Nephron progenitor cell (in vitro differentiated cells): ENCODE results near the gene TNFAIP8L1.

ENCODE experiments used
- DNase-seq: peaks from one replicate; pipeline ENCODE4 v3.0.0; 2021
- H3K27ac Mint-ChIP-seq: 2 replicates; pipeline ENCODE4 v1.8.0; 2021; ENCODE audit warnings: mild to moderate bottlenecking, moderate library complexity, mixed read lengths
- H3K27me3 Mint-ChIP-seq: 2 replicates; pipeline ENCODE4 v1.8.0; 2021; ENCODE audit warnings: mild to moderate bottlenecking, low read depth, mixed read lengths; ENCODE audit not compliant: poor library complexity
- H3K36me3 Mint-ChIP-seq: 2 replicates; pipeline ENCODE4 v1.8.0; 2021; ENCODE audit warnings: low read depth, mixed read lengths
- H3K4me1 Mint-ChIP-seq: 2 replicates; pipeline ENCODE4 v1.8.0; 2021; ENCODE audit warnings: mixed read lengths
- H3K4me3 Mint-ChIP-seq: 2 replicates; pipeline ENCODE4 v1.8.0; 2021; ENCODE audit warnings: mild to moderate bottlenecking, moderate library complexity, mixed read lengths
- H3K9me3 Mint-ChIP-seq: 2 replicates; pipeline ENCODE4 v1.8.0; 2021; ENCODE audit warnings: mild to moderate bottlenecking, moderate library complexity, mixed read lengths
- TF ChIP-seq, protein P1 (sequence below): fragments of 200-600 bp; sonication (generic); IDR thresholded peaks from 2 replicates; pipeline ENCODE4 v1.5.0; 2021; ENCODE audit warnings: antibody characterized with exemption

Gene TNFAIP8L1

DNA sequence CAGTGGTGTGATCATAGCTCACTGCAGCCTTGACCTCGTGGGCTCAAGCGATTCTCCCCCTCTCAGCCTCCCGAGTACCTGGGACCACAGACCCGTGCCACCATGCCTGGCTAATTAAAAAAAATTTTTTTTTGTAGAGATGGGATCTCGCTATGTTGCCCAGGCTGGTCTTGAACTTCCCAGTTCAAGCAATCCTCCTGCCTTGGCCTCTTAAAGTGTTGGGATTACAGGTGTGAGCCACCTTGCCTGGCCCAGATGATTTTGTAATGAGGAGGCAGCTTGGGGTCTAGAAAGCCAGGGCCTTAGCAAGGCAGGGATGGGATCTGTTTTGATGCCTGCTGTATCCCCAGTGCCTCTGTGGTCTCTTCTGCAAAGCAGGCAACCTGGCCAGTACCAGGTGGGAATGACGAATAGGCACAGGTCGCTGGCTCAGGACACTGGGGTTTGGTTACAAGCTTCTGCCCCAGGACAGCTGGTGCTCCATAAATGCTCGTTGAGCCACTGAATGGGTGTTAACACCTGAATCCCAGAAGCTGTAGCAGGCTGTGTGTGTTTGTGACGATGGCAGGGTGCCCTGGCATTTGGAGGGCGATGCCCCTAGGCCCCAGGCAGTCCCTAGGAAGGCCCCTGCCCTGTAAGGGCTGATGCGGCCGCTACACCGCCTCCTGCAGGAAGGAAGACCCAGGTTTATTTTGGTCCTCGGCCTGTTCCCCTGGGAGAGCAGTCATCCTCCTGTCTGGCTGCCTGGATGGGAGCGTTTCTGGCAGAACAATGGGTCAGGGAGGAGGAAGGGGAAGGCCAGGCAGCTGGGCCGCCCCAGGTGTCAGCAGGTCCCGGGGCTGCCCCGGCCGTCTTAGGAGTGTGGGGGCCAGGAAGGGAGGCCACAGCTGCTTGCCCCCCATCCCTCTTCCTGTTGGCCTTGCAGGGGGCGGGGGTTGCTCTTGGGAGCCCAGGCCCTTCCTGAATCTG, 8.6 kb downstream of the TNFAIP8L1 start:
- Mint-ChIP-seq H3K36me3 (no peaks in the 10 kb centered on the region), H3K4me1 (no peaks in the 10 kb centered on the region), H3K27me3 (peaks cover 8% of the 10 kb centered on the region), H3K27ac (no peak overlapping the region), H3K4me3 (no peak overlapping the region), H3K9me3 (no peaks in the 10 kb centered on the region)
- no peak for DNase-seq
- TF ChIP-seq, protein P1, sequence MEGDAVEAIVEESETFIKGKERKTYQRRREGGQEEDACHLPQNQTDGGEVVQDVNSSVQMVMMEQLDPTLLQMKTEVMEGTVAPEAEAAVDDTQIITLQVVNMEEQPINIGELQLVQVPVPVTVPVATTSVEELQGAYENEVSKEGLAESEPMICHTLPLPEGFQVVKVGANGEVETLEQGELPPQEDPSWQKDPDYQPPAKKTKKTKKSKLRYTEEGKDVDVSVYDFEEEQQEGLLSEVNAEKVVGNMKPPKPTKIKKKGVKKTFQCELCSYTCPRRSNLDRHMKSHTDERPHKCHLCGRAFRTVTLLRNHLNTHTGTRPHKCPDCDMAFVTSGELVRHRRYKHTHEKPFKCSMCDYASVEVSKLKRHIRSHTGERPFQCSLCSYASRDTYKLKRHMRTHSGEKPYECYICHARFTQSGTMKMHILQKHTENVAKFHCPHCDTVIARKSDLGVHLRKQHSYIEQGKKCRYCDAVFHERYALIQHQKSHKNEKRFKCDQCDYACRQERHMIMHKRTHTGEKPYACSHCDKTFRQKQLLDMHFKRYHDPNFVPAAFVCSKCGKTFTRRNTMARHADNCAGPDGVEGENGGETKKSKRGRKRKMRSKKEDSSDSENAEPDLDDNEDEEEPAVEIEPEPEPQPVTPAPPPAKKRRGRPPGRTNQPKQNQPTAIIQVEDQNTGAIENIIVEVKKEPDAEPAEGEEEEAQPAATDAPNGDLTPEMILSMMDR, result no peak

DNA sequence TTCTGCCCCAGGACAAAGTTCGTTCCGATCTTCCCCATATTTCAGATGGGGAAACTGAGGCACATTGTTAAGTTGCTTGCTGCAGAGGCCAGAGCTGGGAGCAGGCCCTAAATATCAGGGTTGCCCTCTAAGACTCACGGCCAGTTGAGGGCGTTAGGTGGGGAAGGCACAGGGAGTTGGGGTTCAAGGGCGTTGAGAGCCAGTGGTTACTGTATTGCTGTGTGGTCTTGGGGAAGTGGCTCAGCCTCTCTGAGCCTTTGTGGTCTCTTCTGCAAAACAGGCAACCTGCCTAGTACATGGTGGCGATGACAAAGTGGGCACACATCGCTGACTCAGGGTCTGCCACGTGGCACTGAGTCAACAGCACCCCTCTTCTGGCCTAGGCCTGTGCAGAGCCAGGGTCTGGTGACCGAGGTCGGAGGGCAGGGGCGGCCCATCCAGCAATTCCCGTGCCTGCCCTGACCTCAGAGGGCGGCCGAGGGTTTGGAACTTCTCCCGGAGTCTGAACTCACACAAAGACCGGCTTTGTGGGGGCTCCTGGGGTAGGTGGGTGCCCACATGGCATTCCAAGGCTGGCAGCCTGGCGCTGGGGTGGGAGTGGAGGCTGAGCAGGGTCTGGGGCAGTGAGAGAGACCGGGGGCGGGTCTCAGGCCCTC, 10.2 kb downstream of the TNFAIP8L1 start:
- H3K36me3 Mint-ChIP-seq, result peaks cover 2% of the 10 kb centered on the region
- H3K4me1 Mint-ChIP-seq, result peaks cover 3% of the 10 kb centered on the region

DNA sequence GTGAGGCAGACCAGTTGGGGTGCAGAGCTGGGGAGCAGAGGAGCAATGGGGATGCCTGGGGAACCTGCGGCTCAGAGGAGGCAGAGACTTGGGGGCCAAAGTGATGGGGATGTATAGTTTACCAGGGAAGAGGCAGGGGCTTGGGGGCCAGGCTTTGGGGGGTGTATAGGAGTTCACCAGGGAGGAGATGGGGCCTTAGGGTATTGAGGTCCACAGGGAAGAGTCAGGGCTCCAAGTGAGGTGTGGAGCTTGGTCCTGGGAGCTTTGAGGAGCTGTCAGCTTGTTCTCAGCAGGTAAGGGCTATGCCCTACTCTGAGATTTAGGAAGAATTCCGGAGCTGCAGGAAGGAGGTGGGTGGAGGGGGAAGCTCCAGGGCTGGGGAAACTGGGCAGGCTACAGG, 10.8 kb downstream of the TNFAIP8L1 start:
- H3K36me3 Mint-ChIP-seq, result peaks cover 9% of the 10 kb centered on the region
- TF ChIP-seq, protein P1, result no peak
- no peak overlapping the region for H3K27ac Mint-ChIP-seq
- no peak overlapping the region for H3K4me3 Mint-ChIP-seq
- no peak for DNase-seq
- H3K4me1 Mint-ChIP-seq, result peaks cover 5% of the 10 kb centered on the region
- H3K9me3 Mint-ChIP-seq, result no peaks in the 10 kb centered on the region
- peaks cover 10% of the 10 kb centered on the region for H3K27me3 Mint-ChIP-seq

More for the DNA sequence above, 10.2 kb downstream of the TNFAIP8L1 start:
- Mint-ChIP-seq H3K4me3 (no peak overlapping the region), H3K27me3 (peaks cover 8% of the 10 kb centered on the region), H3K9me3 (no peaks in the 10 kb centered on the region), H3K27ac (no peak overlapping the region)
- DNase-seq, result no peak
- TF ChIP-seq, protein P1, result no peak

DNA sequence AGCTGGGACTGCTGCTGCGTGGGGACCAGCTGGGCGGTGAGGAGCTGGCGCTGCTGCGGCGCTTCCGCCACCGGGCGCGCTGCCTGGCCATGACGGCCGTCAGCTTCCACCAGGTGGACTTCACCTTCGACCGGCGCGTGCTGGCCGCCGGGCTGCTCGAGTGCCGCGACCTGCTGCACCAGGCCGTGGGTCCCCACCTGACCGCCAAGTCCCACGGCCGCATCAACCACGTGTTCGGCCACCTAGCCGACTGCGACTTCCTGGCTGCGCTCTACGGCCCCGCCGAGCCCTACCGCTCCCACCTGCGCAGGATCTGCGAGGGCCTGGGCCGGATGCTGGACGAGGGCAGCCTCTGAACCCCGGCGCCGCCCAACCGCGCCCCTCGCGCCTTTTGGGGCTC, 12.8 kb downstream of the TNFAIP8L1 start:
- DNase-seq, result no peak
- Mint-ChIP-seq H3K4me1 (peaks cover 5% of the 10 kb centered on the region), H3K36me3 (peaks cover 12% of the 10 kb centered on the region), H3K9me3 (no peaks in the 10 kb centered on the region), H3K4me3 (no peak overlapping the region), H3K27me3 (peaks cover 6% of the 10 kb centered on the region), H3K27ac (no peak overlapping the region)
- TF ChIP-seq, protein P1, result no peak

DNA sequence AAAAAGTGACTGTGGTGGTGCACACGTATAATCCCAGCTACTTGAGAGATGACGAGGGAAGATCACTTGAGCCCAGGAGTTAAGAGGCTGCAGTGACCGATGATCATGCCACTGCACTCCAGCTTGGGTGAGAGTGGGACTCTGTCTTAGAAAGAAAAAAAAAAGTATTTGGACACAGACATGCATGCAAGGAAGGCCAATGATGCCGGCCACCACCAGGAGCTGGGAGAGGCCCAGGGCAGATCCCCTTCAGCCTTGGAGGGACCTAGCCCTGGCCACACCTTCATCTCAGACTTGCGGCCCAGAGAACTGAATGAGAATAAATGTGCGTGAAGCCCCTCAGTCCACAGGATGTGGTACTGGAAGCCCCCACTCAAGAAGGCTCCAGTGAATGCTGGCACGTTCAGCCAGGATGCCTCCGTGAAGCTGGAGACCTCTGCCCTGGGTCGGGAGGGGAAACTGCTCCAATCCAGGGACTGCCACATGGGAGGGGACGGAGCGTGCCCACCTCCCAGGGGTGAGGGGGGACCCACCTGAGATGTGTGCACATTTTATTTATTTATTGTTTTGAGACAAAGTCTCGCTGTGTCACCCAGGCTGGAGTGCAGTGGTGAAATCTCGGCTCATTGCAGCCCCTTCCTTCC, 14.6 kb downstream of the TNFAIP8L1 start:
- Mint-ChIP-seq H3K36me3 (peaks cover 18% of the 10 kb centered on the region), H3K4me3 (no peak overlapping the region), H3K4me1 (peaks cover 5% of the 10 kb centered on the region), H3K9me3 (no peaks in the 10 kb centered on the region), H3K27me3 (peaks cover 3% of the 10 kb centered on the region), H3K27ac (no peak overlapping the region)
- TF ChIP-seq, protein P1, result no peak
- DNase-seq, result no peak
